Vagina (tissue), 2 donors: ENCODE data around the gene MUC22. TPM values are rescaled to one million over a fixed set of nuclear protein-coding genes. Genes with fewer than 3 reads are reported as not detected.

ENCODE experiments used
- DNase-seq, 2 donors: peaks; one replicate each; pipeline ENCODE4 v3.0.0-alpha.2; 2017; ENCODE audit errors: extremely low spot score in 2 of 2
- H3K27ac ChIP-seq: fragments of 200-600 bp; sonication (generic); one replicate; pipeline ENCODE4 v1.5.1; 2019
- H3K27me3 ChIP-seq: fragments of 200-600 bp; sonication (generic); one replicate; pipeline ENCODE4 v1.5.1; 2019
- H3K36me3 ChIP-seq, 2 donors: fragments of 200-600 bp; sonication (generic); one replicate each; pipeline ENCODE4 v1.5.1; 2017 to 2019
- H3K4me1 ChIP-seq: fragments of 200-600 bp; sonication (generic); one replicate; pipeline ENCODE4 v1.5.1; 2019
- H3K4me3 ChIP-seq, 2 donors: fragments of 200-600 bp; sonication (generic); 1 replicate in 1 of 2; 2 replicates in 1 of 2; pipeline ENCODE4 v1.5.1; 2016 to 2019
- H3K9me3 ChIP-seq: fragments of 200-600 bp; sonication (generic); one replicate; pipeline ENCODE4 v1.5.1; 2019
- CTCF ChIP-seq, 3 experiments: fragments of 450-650 bp in 2 of 3; fragments of 200-600 bp in 1 of 3; sonication (generic) in 1 of 3; IDR thresholded peaks; one replicate each; pipeline ENCODE4 v1.5.1; 2017 to 2019; ENCODE audit warnings: antibody characterized with exemption in 3 of 3, mild to moderate bottlenecking in 2 of 3, moderate library complexity in 2 of 3
- POLR2A ChIP-seq, 2 donors: fragments of 450-650 bp; IDR thresholded peaks; one replicate each; pipeline ENCODE4 v1.6.1; 2017; ENCODE audit warnings: antibody characterized with exemption in 2 of 2, mild to moderate bottlenecking in 2 of 2, moderate library complexity in 2 of 2
- POLR2AphosphoS5 ChIP-seq, 2 donors: sonication (generic); formaldehyde crosslinking; IDR thresholded peaks; one replicate each; pipeline ENCODE4 v1.9.0; 2017; ENCODE audit warnings: antibody characterized with exemption in 2 of 2, mild to moderate bottlenecking in 2 of 2, low read depth in 1 of 2; ENCODE audit not compliant: insufficient read depth in 1 of 2
- intact Hi-C: fragments of 100-400 bp; cut with DNase I; formaldehyde crosslinking; loops from one replicate; pipeline ENCODE4 v1.15.1; 2023
- total RNA-seq: library from RNA; depleted of rRNA; stranded (reverse); fragments of >200 nt; gene quantifications from one replicate; pipeline ENCODE4 v1.2.3, GENCODE V29; 2016

The MUC22 gene
- total RNA-seq, 1 donor from 2014 or later: 2.9 TPM

GRCh38 chr6:31037682-31038081, 27.4 kb downstream of the MUC22 start:
- no peaks in the 10 kb centered on the region for H3K36me3 ChIP-seq
- no peak overlapping the region for H3K4me3 ChIP-seq
- H3K9me3 ChIP-seq: no peaks in the 10 kb centered on the region
- no peaks in the 10 kb centered on the region for H3K4me1 ChIP-seq
- H3K27ac ChIP-seq: no peak overlapping the region
- no peaks in the 10 kb centered on the region for H3K27me3 ChIP-seq
- intact Hi-C loops: no loop called here
- DNase-seq: no peak
- no peak for TF ChIP-seq POLR2AphosphoS5 (IDR thresholded peaks at IDR 0.05; ENCODE audit: insufficient read depth in 1 of 2, low read depth in 1 of 2)
- no peak for TF ChIP-seq POLR2A (IDR thresholded peaks at IDR 0.05)
- no peak for TF ChIP-seq CTCF (IDR thresholded peaks at IDR 0.05)

- H3K36me3 ChIP-seq: no peaks in the 10 kb centered on the region
- no peak for TF ChIP-seq CTCF (IDR thresholded peaks at IDR 0.05)
- TF ChIP-seq POLR2AphosphoS5 (IDR thresholded peaks at IDR 0.05; ENCODE audit: insufficient read depth in 1 of 2, low read depth in 1 of 2): no peak
- TF ChIP-seq POLR2A (IDR thresholded peaks at IDR 0.05): no peak
- no peak overlapping the region for H3K27ac ChIP-seq
- no peak for DNase-seq
- H3K4me3 ChIP-seq: no peak overlapping the region
- H3K27me3 ChIP-seq: no peaks in the 10 kb centered on the region
- H3K9me3 ChIP-seq: no peaks in the 10 kb centered on the region
- no peaks in the 10 kb centered on the region for H3K4me1 ChIP-seq
- intact Hi-C loops: no loop called here
These were observed 28.3 kb downstream of the MUC22 start for GRCh38 chr6:31038559-31038958.

GRCh38 chr6:31040801-31041200, 30.5 kb downstream of the MUC22 start:
- no peaks in the 10 kb centered on the region for H3K27me3 ChIP-seq
- H3K4me1 ChIP-seq: no peaks in the 10 kb centered on the region
- H3K4me3 ChIP-seq: no peak overlapping the region
- H3K36me3 ChIP-seq: no peaks in the 10 kb centered on the region
- H3K9me3 ChIP-seq: no peaks in the 10 kb centered on the region
- TF ChIP-seq POLR2A (IDR thresholded peaks at IDR 0.05) (no peak), POLR2AphosphoS5 (IDR thresholded peaks at IDR 0.05; ENCODE audit: insufficient read depth in 1 of 2, low read depth in 1 of 2) (no peak), CTCF (IDR thresholded peaks at IDR 0.05) (no peak)
- DNase-seq: no peak
- intact Hi-C loops: no loop called here
- no peak overlapping the region for H3K27ac ChIP-seq

GRCh38 chr6:31041372-31041974, 31.2 kb downstream of the MUC22 start:
- H3K4me3 ChIP-seq: no peak overlapping the region
- no peaks in the 10 kb centered on the region for H3K9me3 ChIP-seq
- H3K27me3 ChIP-seq: no peaks in the 10 kb centered on the region
- no peaks in the 10 kb centered on the region for H3K36me3 ChIP-seq
- TF ChIP-seq POLR2AphosphoS5 (IDR thresholded peaks at IDR 0.05; ENCODE audit: insufficient read depth in 1 of 2, low read depth in 1 of 2) (no peak), POLR2A (IDR thresholded peaks at IDR 0.05) (no peak), CTCF (IDR thresholded peaks at IDR 0.05) (no peak)
- intact Hi-C loops: no loop called here
- no peak overlapping the region for H3K27ac ChIP-seq
- DNase-seq: no peak
- H3K4me1 ChIP-seq: no peaks in the 10 kb centered on the region

GRCh38 chr6:31042806-31043205, 32.5 kb downstream of the MUC22 start:
- Histone ChIP-seq H3K9me3 (no peaks in the 10 kb centered on the region), H3K36me3 (no peaks in the 10 kb centered on the region), H3K4me1 (no peaks in the 10 kb centered on the region), H3K4me3 (no peak overlapping the region), H3K27me3 (no peaks in the 10 kb centered on the region), H3K27ac (no peak overlapping the region)
- intact Hi-C loops: no loop called here
- TF ChIP-seq CTCF (IDR thresholded peaks at IDR 0.05) (peak in 1 of 3 experiments; percentile 20), POLR2A (IDR thresholded peaks at IDR 0.05) (no peak)
- no peak for DNase-seq
